ENCODE measurements around the gene RND3. TPM values are rescaled to one million over a fixed set of nuclear protein-coding genes. Genes with fewer than 3 reads are reported as not detected.

Gene RND3
- polyA plus RNA-seq, 1 experiment = 255 TPM

- POLR2A ChIA-PET = no interaction called here
Observed at GRCh38 chr2:150491943-150492342, 4.5 kb upstream of the RND3 start.

GRCh38 chr2:150491430-150491829 is 4.0 kb upstream of the RND3 start:
- no peak for DNase-seq (ENCODE audit: low read depth)
- Histone ChIP-seq H3K27me3 (ENCODE audit: control insufficient read depth, insufficient read depth, low read length) (no peaks in the 10 kb centered on the region), H3K36me3 (ENCODE audit: control insufficient read depth, insufficient read depth, low read length) (peaks cover under 1% of the 10 kb centered on the region), H3K4me3 (ENCODE audit: low read depth, low read length) (no peak overlapping the region)
- ChIA-PET CTCF (no interaction called here), POLR2A (no interaction called here)
- TF ChIP-seq CTCF (IDR thresholded peaks at IDR 0.05; ENCODE audit: insufficient read depth, low read depth, low read length) = no peak

More at GRCh38 chr2:150491943-150492342, 4.5 kb upstream of the RND3 start:
- CTCF ChIA-PET = no interaction called here
- DNase-seq (ENCODE audit: low read depth) = peak; percentile 76
- H3K27me3 ChIP-seq (ENCODE audit: control insufficient read depth, insufficient read depth, low read length) = no peaks in the 10 kb centered on the region
- no peaks in the 10 kb centered on the region for H3K36me3 ChIP-seq (ENCODE audit: control insufficient read depth, insufficient read depth, low read length)
- TF ChIP-seq CTCF (IDR thresholded peaks at IDR 0.05; ENCODE audit: insufficient read depth, low read depth, low read length) = no peak
- H3K4me3 ChIP-seq (ENCODE audit: low read depth, low read length) = no peak overlapping the region

GRCh38 chr2:150490466-150490865 is 3.0 kb upstream of the RND3 start:
- Histone ChIP-seq H3K36me3 (ENCODE audit: control insufficient read depth, insufficient read depth, low read length) (peaks cover 10% of the 10 kb centered on the region), H3K4me3 (ENCODE audit: low read depth, low read length) (no peak overlapping the region), H3K27me3 (ENCODE audit: control insufficient read depth, insufficient read depth, low read length) (no peaks in the 10 kb centered on the region)
- TF ChIP-seq CTCF (IDR thresholded peaks at IDR 0.05; ENCODE audit: insufficient read depth, low read depth, low read length) = no peak
- ChIA-PET POLR2A (no interaction called here), CTCF (no interaction called here)
- no peak for DNase-seq (ENCODE audit: low read depth)

- Histone ChIP-seq H3K27me3 (ENCODE audit: control insufficient read depth, insufficient read depth, low read length) (no peaks in the 10 kb centered on the region), H3K36me3 (ENCODE audit: control insufficient read depth, insufficient read depth, low read length) (peaks cover 16% of the 10 kb centered on the region), H3K4me3 (ENCODE audit: low read depth, low read length) (peak overlapping the region; percentile 98)
- DNase-seq (ENCODE audit: low read depth) = no peak
- TF ChIP-seq CTCF (IDR thresholded peaks at IDR 0.05; ENCODE audit: insufficient read depth, low read depth, low read length) = no peak
- CTCF ChIA-PET = no interaction called here
- POLR2A ChIA-PET = interaction anchor here (0.6 to 2.1 kb wide), 4 partner anchors 15 to 564 kb away, joined by 3 to 12 read pairs (median 4); no protein-coding TSS in a partner anchor
Observed at GRCh38 chr2:150486539-150487484, 655 bp downstream of the RND3 start.

GRCh38 chr2:150485871-150486538 is 1.5 kb downstream of the RND3 start:
- POLR2A ChIA-PET = interaction anchor here (0.6 to 2.1 kb wide), 4 partner anchors 110 to 841 kb away, joined by 4 to 12 read pairs (median 5); no protein-coding TSS in a partner anchor
- Histone ChIP-seq H3K27me3 (ENCODE audit: control insufficient read depth, insufficient read depth, low read length) (no peaks in the 10 kb centered on the region), H3K36me3 (ENCODE audit: control insufficient read depth, insufficient read depth, low read length) (peaks cover 16% of the 10 kb centered on the region), H3K4me3 (ENCODE audit: low read depth, low read length) (peak overlapping the region; percentile 98)
- DNase-seq (ENCODE audit: low read depth) = no peak
- CTCF ChIA-PET = no interaction called here
- no peak for TF ChIP-seq CTCF (IDR thresholded peaks at IDR 0.05; ENCODE audit: insufficient read depth, low read depth, low read length)

Data from BJ (cell line).